ENCODE results near the gene FRMD4A.

- TF ChIP-seq CTCF (IDR thresholded peaks at IDR 0.05) (no peak), POLR2AphosphoS5 (IDR thresholded peaks at IDR 0.05) (no peak), POLR2A (IDR thresholded peaks at IDR 0.05) (no peak)
Measured at GRCh38 chr10:13827076-13827797, 503.5 kb downstream of the FRMD4A start.

Data from upper lobe of left lung (tissue), 4 donors.